ENCODE results near the gene RNF224. TPM values are rescaled to one million over a fixed set of nuclear protein-coding genes. Genes with fewer than 3 reads are reported as not detected.

Gene RNF224
- polyA plus RNA-seq, 1 of the 3 experiments (the other 2 are of a cell fraction): 0.03 TPM

- H3F3A ChIP-seq (replicated peaks; ENCODE audit: insufficient read depth): peaks cover 9% of the 10 kb centered on the region
- peaks cover 9 to 22% of the 10 kb centered on the region in 2 experiments; a peak in 2 of 4 replicates for H3K4me1 ChIP-seq (ENCODE audit: control insufficient read depth in 1 of 2, insufficient read depth in 2 of 2, low read depth in 1 of 2, low read length in 1 of 2)
- H3K9me2 ChIP-seq: no peaks in the 10 kb centered on the region
- peak; percentile 98 for DNase-seq
- POLR2A ChIA-PET: interaction anchor here (0.7 to 1.3 kb wide), 7 partner anchors 18 to 187 kb away, joined by 3 to 4 read pairs (median 3); partner anchors contain the start of genes EXD3, NDOR1, NOXA1 and TMEM203
- 61% methylated on average over 10 of the region's 31 CpGs for WGBS (ENCODE audit: low lambda C conversion rate)
- CTCF ChIA-PET: interaction anchor here (0.6 to 4.5 kb wide), 61 partner anchors 12 to 426 kb away, joined by 3 to 95 read pairs (median 4); partner anchors contain the start of genes ANAPC2, CYSRT1, DPP7 and GRIN1
- peaks cover 27% of the 10 kb centered on the region for H3K79me2 ChIP-seq (ENCODE audit: insufficient read depth)
- no peak overlapping the region for H3K9ac ChIP-seq
- no peaks in the 10 kb centered on the region for H4K20me1 ChIP-seq (ENCODE audit: insufficient read depth)
- no peaks in the 10 kb centered on the region for H3K36me3 ChIP-seq (replicated peaks in 1 of 2; ENCODE audit: control insufficient read depth in 1 of 2, insufficient read depth in 2 of 2, low read length in 1 of 2)
- no peak overlapping the region for H2AFZ ChIP-seq (ENCODE audit: low read depth)
- H3K27me3 ChIP-seq (ENCODE audit: insufficient read depth): no peaks in the 10 kb centered on the region
- H3K9me3 ChIP-seq: no peaks in the 10 kb centered on the region
- no peak overlapping the region for H3K27ac ChIP-seq (ENCODE audit: low read depth in 2 of 2, low read length in 1 of 2)
- H3K4me2 ChIP-seq: no peak overlapping the region
- H3K4me3 ChIP-seq (ENCODE audit: low read depth in 2 of 2, low read length in 1 of 2): peak overlapping the region in 1 of 2 experiments; percentile 44; a peak in 1 of 4 replicates
- TF ChIP-seq EZH2phosphoT487 (IDR thresholded peaks at IDR 0.05; ENCODE audit: borderline replicate concordance, low read depth) (no peak), TAF1 (IDR thresholded peaks at IDR 0.05; ENCODE audit: borderline replicate concordance, low read depth, low read length) (no peak), MXI1 (IDR thresholded peaks at IDR 0.05; ENCODE audit: low read depth, low read length) (no peak), NFIC (IDR thresholded peaks at IDR 0.05; ENCODE audit: borderline replicate concordance) (no peak), RFX5 (IDR thresholded peaks at IDR 0.05; ENCODE audit: low read length) (no peak), ELF1 (IDR thresholded peaks at IDR 0.05) (no peak), RCOR1 (IDR thresholded peaks at IDR 0.05; ENCODE audit: low read length) (no peak), PBX3 (IDR thresholded peaks at IDR 0.05) (no peak), YY1 (IDR thresholded peaks at IDR 0.05; ENCODE audit: low read depth) (peak; percentile 64; the same call in 1 of the 2 replicates), TCF12 (IDR thresholded peaks at IDR 0.05) (no peak), POLR2AphosphoS5 (IDR thresholded peaks at IDR 0.05; ENCODE audit: low read depth, low read length) (peak; percentile 34; the same call in 1 of the 2 replicates), ZBTB33 (IDR thresholded peaks at IDR 0.05; ENCODE audit: borderline replicate concordance, low read depth) (no peak), FOXM1 (IDR thresholded peaks at IDR 0.05; ENCODE audit: low read depth) (no peak), NRF1 (IDR thresholded peaks at IDR 0.05; ENCODE audit: low read depth, low read length) (peak; percentile 62), TEAD4 (IDR thresholded peaks at IDR 0.05; ENCODE audit: borderline replicate concordance, insufficient read depth) (no peak), FOSL2 (IDR thresholded peaks at IDR 0.05; ENCODE audit: borderline replicate concordance, low read depth) (no peak), GATA2 (CRISPR knock-in tag; IDR thresholded peaks at IDR 0.05) (no peak), RAD21 (IDR thresholded peaks at IDR 0.05; ENCODE audit: low read length) (peak; percentile 70), CTCF (IDR thresholded peaks at IDR 0.05) (peak; percentile 94), SIN3A (IDR thresholded peaks at IDR 0.05; ENCODE audit: borderline replicate concordance, low read depth, low read length) (0 out of 2 replicates have a peak, but pooled peaks have one; percentile 51), SMC3 (IDR thresholded peaks at IDR 0.05; ENCODE audit: low read depth, low read length) (peak; percentile 72), RXRA (IDR thresholded peaks at IDR 0.05; ENCODE audit: borderline replicate concordance, low read depth) (no peak)
- TF ChIP-seq, protein P1, sequence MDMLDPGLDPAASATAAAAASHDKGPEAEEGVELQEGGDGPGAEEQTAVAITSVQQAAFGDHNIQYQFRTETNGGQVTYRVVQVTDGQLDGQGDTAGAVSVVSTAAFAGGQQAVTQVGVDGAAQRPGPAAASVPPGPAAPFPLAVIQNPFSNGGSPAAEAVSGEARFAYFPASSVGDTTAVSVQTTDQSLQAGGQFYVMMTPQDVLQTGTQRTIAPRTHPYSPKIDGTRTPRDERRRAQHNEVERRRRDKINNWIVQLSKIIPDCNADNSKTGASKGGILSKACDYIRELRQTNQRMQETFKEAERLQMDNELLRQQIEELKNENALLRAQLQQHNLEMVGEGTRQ (IDR thresholded peaks at IDR 0.05; ENCODE audit: borderline replicate concordance, low read depth, low read length): no peak
- TF ChIP-seq, protein P2, sequence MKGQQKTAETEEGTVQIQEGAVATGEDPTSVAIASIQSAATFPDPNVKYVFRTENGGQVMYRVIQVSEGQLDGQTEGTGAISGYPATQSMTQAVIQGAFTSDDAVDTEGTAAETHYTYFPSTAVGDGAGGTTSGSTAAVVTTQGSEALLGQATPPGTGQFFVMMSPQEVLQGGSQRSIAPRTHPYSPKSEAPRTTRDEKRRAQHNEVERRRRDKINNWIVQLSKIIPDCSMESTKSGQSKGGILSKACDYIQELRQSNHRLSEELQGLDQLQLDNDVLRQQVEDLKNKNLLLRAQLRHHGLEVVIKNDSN (IDR thresholded peaks at IDR 0.05; ENCODE audit: borderline replicate concordance, low read depth): no peak
- TF ChIP-seq, protein P3, sequence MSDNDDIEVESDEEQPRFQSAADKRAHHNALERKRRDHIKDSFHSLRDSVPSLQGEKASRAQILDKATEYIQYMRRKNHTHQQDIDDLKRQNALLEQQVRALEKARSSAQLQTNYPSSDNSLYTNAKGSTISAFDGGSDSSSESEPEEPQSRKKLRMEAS (IDR thresholded peaks at IDR 0.05; ENCODE audit: low read depth): no peak
These were observed 9.1 kb downstream of the RNF224 start for GRCh38 chr9:137236238-137236935.

Measured in SK-N-SH (cell line).